ENCODE data around the gene LRRN1.

The LRRN1 gene

GRCh38 chr3:3799173-3800079 lies at the start of gene LRRN1:
TSS of gene LRRN1 (plus strand) at chr3:3799431. CDS start at chr3:3844642, 45,211 bp downstream.
- DNase-seq (ENCODE audit: low read depth in 2 of 2) = peak in 1 of 2 experiments; percentile 30

DNA sequence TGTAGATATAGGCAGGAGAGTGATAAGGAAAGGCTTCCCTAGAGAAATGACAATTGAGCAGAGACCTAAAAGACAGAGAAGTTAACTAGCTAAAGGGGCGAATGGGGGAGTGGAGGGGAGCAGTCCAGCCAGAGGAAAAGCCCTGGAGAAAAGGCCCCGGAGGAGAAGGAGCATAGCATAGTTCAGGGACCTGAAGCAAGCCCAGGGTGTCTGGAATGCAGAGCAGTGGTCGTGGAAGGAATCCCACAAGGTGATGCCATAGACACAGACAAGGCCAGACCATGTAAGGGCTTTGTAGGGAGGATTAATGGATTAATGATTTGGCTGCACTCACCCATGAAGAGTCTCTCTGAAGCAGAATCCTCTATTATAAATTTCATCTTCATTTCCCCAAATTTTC lies 45.8 kb upstream of the LRRN1 start:
- no peak for DNase-seq (ENCODE audit: low read depth in 2 of 2)

DNA sequence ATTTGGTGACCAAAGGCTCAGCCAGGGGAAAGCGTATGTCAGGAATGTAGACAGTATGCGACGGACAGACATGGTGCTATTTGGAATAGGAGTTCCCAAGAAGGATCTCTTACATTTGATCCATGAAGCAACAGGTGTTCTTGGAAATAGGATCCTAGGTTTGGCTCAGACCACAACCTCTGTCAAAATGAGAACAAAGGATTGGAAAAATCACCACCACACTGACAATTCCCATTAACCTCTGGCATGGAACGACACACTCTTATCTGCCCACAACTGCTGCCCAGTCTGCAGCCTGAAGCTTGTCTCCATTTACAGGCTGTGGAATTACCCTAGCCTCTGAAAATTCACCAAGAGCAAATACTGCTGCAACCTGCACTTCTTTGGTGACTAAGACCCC lies 33.6 kb upstream of the LRRN1 start:
- no peak for DNase-seq (ENCODE audit: low read depth in 2 of 2)

GRCh38 chr3:3766140-3766539 lies 33.1 kb upstream of the LRRN1 start:
- no peak for DNase-seq (ENCODE audit: low read depth in 2 of 2)

DNA sequence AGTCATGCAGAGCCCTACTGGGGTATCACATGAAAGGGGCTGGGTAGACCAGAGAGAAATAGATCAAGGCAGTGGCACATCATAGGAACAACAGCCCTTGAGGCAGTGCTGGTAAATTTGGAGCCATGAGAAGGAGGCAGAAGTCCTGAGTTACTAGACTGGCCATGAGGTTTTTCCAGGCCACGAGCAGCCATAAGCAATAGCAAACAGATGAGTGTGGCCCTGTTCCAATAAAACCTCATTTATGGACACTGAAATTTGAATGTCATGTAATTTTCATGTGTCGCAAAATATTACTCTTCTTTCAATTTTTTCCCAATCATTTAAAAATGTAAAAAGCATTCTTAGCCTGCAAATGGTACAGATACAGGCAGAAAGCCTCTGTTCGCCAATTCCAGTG lies 28.1 kb upstream of the LRRN1 start:
- DNase-seq (ENCODE audit: low read depth in 2 of 2) = no peak

DNA sequence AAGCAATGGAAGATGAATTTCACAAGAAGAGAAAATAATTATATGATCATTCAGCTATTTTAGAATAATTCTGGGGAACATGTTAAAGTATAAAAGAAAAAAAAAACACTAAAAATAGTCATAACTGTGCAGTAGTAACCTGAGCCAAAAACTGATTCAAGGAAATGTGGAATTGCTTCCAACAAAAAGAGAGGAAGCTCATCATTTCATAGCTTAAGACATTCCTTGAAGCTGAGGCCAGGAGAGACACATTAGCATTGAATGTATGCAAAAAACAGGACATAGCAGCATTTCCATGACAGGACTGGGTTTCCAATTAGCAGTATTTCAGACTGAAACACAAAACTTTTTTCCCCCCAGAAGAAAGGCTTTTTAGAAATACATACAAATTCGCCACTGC lies 27.7 kb upstream of the LRRN1 start:
- no peak for DNase-seq (ENCODE audit: low read depth in 2 of 2)

GRCh38 chr3:3772338-3772737 lies 26.9 kb upstream of the LRRN1 start:
- no peak for DNase-seq (ENCODE audit: low read depth in 2 of 2)

DNA sequence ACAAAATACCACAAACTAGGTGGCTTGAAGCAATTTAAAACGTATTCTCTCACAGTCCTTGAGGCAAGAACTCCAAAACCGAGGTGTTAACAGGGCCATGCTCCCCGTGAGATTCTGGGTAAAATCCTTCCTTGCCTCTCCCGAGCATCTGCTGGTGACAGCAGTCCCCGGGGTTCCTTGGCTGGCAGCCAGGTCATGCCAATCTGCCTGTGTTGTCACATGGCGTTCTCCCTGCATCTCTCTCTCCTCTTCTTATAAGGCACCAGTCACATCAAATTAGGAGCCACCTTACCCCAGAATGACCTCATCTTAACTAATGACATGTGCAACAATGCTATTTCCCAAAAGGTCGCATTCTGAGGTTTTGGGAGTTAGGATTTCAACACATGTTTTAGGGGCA lies 26.3 kb upstream of the LRRN1 start:
- no peak for DNase-seq (ENCODE audit: low read depth in 2 of 2)

DNA sequence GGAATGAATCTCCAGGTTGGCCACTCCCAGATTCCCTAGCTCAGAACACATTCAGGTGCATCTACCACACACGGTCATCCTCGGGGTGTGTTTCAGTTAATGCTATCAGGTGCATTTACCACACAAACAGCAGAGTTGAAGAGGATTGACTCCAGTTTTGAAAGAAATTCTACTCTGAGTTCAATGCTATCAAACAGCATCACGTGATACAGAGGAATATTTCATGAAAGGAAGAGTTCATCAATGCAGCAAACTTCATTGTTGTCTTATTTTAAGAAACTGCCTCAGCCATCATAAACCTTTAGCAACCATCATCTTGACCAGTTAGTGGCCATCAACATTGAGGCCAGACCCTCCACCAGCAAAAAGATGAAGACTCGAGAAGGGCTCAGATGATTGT lies 22.6 kb upstream of the LRRN1 start:
- no peak for DNase-seq (ENCODE audit: low read depth in 2 of 2)

GRCh38 chr3:3778216-3778615 lies 21.0 kb upstream of the LRRN1 start:
- no peak for DNase-seq (ENCODE audit: low read depth in 2 of 2)

DNA sequence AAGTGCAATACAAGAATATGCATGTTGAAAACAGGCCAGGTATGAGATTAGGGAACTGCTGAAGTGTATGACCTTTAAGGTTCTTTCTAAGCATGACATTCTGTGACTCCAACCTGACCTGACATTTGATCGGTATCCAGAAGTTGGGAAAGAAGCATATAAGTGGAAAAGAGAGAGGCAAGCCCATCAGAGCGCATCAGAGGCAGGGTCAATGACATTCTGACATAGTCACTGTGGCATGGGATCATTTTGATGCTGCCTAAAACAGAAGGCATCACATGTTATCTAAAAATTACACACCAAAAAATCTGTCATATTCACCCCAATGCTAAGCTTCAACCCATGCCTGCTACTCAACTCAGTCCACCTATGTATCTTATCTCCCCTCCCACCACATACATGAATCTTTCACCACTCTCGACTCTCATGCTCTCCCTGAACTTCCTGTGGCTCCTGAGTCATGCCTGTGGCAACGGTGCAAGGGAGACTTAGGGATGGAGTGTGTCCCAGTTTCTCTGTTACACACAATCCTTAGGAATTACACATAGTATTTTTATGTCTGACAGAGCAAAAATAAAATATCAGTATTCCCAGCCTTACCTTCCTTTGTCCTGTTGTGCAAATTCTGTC lies 20.5 kb upstream of the LRRN1 start:
- DNase-seq (ENCODE audit: low read depth in 2 of 2) = no peak

DNA sequence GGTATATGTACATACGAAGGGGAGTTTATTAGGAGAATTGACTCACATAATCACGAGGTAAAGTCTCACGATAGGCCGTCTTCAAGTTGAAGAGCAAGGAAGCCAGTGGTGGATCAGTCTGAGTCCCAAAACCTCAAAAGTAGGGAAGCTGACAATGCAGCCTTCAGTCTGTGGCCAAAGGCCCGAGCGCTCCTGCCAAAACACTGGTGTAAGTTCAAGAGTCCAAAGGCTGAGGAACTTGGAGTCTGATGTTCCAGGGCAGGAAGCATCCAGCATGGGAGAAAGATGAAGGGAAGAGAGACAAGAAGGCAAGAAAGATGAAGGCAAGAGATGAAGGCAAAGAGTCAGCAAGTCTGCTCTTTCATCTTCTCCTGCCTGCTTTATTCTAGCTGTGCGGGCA lies 16.8 kb upstream of the LRRN1 start:
- no peak for DNase-seq (ENCODE audit: low read depth in 2 of 2)

- DNase-seq (ENCODE audit: low read depth in 2 of 2) = no peak
Observed at GRCh38 chr3:3783210-3783609, 16.0 kb upstream of the LRRN1 start.

GRCh38 chr3:3783696-3784095 lies 15.5 kb upstream of the LRRN1 start:
- no peak for DNase-seq (ENCODE audit: low read depth in 2 of 2)

DNA sequence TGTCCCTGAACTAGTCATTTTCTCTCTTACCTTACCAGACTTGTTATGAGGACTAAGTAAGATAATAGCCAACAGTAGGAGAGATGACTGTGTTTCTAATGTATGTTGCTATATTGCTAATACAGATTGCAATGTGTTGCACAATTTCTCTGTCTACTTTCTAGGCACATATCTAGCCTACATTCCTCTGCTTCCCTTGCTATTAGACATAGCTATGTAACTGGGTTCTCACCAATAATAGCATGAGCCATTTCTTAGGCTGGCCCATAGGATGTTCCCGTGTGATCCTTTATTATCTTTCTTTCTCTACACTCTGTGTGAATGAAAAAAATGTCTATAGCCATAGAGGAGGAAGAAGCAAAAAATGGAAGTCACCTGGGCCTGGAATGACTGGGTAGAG lies 6.8 kb upstream of the LRRN1 start:
- no peak for DNase-seq (ENCODE audit: low read depth in 2 of 2)

GRCh38 chr3:3798631-3799113 lies 559 bp upstream of the LRRN1 start:
- DNase-seq (ENCODE audit: low read depth in 2 of 2) = peak in 1 of 2 experiments; percentile 21

GRCh38 chr3:3800080-3800455 lies 837 bp downstream of the LRRN1 start:
- peak in 1 of 2 experiments; percentile 4 for DNase-seq (ENCODE audit: low read depth in 2 of 2)

DNA sequence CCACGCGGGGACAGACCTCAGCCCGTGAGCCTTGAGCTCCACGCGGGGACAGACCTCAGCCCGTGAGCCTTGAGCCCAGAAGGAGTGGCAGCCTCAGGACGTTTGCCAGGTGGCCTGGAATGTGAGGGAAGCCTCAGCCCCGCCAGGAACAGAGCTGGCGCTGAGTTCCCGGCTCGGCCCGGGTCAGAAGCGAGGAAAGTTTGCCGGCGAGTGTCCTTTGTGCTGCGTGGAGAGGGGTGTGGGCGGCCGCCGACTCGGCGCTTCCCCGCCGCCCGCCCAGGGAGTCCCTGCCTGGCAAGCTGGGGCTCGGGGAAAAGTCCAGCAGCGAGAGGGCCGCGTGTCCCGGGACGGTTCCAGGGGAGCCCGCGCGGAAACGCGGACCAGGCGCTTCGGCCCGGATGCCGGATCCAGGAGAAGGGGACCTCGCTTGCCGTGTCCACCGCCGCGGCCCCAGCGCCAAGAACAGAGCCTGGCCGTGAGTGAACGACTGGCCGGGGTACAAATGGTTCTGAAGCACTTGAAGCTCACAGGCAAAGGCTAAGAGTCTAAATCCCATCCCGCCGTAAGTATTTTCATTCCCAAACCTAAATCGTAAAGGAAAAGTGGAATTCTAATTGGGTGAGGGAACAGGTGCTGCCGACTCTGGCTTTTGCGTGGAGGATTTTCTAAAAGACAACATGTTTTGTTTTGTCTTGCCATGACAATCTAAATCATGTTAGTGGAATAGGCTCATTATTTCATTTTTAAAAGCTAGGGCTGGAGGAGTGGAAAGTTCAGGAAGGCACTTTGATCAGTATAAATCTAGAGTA lies 1.7 kb downstream of the LRRN1 start:
- DNase-seq (ENCODE audit: low read depth in 2 of 2) = no peak

DNA sequence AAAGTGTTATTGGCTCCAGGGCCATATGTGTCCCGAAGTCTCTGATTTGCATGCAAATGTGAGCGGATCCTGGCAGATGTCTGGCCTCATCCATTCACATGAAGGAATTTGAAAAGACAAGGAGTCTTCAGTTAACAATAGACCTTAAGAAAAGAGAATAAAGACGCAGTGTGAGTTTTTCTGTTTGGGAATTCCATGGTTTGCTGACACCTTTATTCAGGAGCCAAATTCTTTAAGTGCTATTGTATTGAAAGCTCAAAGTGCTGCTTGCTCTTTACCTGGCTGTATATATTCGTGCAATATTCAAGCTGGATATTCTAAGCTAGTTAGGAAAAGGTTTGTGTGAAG lies 2.2 kb downstream of the LRRN1 start:
- no peak for DNase-seq (ENCODE audit: low read depth in 2 of 2)

DNA sequence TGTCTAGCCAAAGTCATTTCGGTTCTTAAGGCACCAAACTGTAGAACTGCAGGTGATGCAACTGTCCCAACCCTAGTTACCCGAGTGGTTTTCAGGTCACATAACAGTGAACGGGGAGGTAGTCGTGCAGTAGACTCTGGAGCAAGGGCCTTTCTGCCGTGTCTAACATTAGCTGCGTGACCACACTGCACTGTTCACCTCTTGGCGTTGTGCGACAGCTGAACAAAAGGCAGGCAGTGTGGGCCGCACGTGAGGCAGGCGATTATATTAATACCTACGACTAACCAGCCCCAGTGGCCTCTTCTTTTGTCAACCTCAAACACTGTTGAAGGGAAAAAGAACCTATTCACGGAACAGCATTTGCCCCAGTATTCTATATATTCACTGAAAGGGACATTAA lies 2.8 kb downstream of the LRRN1 start:
- DNase-seq (ENCODE audit: low read depth in 2 of 2) = no peak

DNA sequence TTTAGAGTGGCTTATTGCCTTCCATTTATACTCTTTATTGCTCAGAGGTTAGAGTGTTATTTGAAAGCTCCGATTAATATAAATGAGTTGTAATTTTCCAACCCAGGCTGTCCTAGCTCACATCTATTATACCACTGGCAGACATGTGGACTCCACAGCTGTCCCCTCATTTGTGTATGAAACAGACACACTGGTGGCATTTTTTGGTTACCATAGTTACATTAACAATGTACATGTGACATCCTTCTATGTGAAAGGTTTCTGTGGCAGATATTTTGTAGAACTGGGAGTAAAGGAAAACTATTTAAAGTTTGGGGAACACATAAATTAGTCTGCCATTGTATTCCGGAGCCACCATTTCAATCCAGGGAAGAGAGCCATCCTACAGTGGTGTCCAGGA lies 5.3 kb downstream of the LRRN1 start:
- DNase-seq (ENCODE audit: low read depth in 2 of 2) = no peak

GRCh38 chr3:3806092-3806491 lies 6.9 kb downstream of the LRRN1 start:
- no peak for DNase-seq (ENCODE audit: low read depth in 2 of 2)

All from stimulated activated CD4-positive, alpha-beta T cell treated with anti-CD3 and anti-CD28 coated beads, Interleukin-12 subunit alpha, Interleukin-12 subunit beta, amount 100 ng/mL, for 24 hours (primary cell).